Peyer's patch (tissue), 4 donors: ENCODE data around the gene FBXO47.

Experiments used
- CTCF ChIP-seq, 6 experiments: fragments of 450-650 bp in 4 of 6; fragments of 200-600 bp in 2 of 6; sonication (generic) in 1 of 6; IDR thresholded peaks; one replicate each; pipeline ENCODE4 v1.5.1; 2017 to 2019; ENCODE audit warnings: antibody characterized with exemption in 6 of 6, mild to moderate bottlenecking in 3 of 6, moderate library complexity in 1 of 6
- POLR2A ChIP-seq, 2 donors: fragments of 450-650 bp; IDR thresholded peaks; one replicate each; pipeline ENCODE4 v1.5.1; 2017; ENCODE audit warnings: antibody characterized with exemption in 2 of 2, mild to moderate bottlenecking in 2 of 2, moderate library complexity in 2 of 2

DNA sequence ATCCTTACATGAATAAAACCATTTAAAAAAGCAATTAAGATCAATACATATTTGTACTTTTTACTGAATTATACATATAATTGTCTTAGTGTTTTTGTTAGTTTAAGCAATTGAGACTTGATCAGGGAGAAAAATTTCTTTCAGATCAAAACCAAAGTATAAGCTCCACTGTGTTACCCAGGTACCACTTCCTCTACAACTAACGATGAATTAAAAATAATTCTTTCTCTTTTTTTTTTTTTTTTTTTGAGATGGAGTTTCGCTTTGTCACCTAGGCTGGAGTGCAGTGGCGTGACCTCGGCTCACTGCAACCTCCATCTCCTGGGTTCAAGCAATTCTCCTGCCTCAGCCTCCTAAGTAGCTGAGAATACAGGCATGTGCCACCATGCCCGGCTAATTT lies 6.8 kb downstream of the FBXO47 start:
- TF ChIP-seq CTCF (IDR thresholded peaks at IDR 0.05) (no peak), POLR2A (IDR thresholded peaks at IDR 0.05) (no peak)
